Activated CD8-positive, alpha-beta memory T cell treated with anti-CD3 and anti-CD28 coated beads, Interleukin-2, amount 50 U/mL, for 48 hours (primary cell): ENCODE data around the gene DMRT3.

Source experiments
- DNase-seq: peaks from one replicate; pipeline ENCODE4 v3.0.0-alpha.2; 2020

Gene DMRT3

GRCh38 chr9:1005043-1005667 is 28.7 kb downstream of the DMRT3 start:
- no peak for DNase-seq

GRCh38 chr9:1007312-1007711 is 30.9 kb downstream of the DMRT3 start:
- DNase-seq: no peak

- no peak for DNase-seq
Observed at GRCh38 chr9:1008216-1008615, 31.8 kb downstream of the DMRT3 start.

- DNase-seq: peak; percentile 92
Observed at GRCh38 chr9:1009101-1009707, 32.7 kb downstream of the DMRT3 start.

GRCh38 chr9:1013021-1013420 is 36.6 kb downstream of the DMRT3 start:
- no peak for DNase-seq

- DNase-seq: no peak
Observed at GRCh38 chr9:1014225-1014624, 37.8 kb downstream of the DMRT3 start.

GRCh38 chr9:1014640-1015039 is 38.2 kb downstream of the DMRT3 start:
- no peak for DNase-seq

- no peak for DNase-seq
Observed at GRCh38 chr9:1018121-1018520, 41.7 kb downstream of the DMRT3 start.

- no peak for DNase-seq
Observed at GRCh38 chr9:1024112-1024511, 47.7 kb downstream of the DMRT3 start.

GRCh38 chr9:1025131-1025530 is 48.7 kb downstream of the DMRT3 start:
- DNase-seq: no peak

- no peak for DNase-seq
Observed at GRCh38 chr9:1026219-1026618, 49.8 kb downstream of the DMRT3 start.

GRCh38 chr9:1028501-1029190 is 52.2 kb downstream of the DMRT3 start:
- no peak for DNase-seq

- no peak for DNase-seq
Observed at GRCh38 chr9:1031951-1032601, 55.6 kb downstream of the DMRT3 start.

GRCh38 chr9:1034271-1034670 is 57.8 kb downstream of the DMRT3 start:
- DNase-seq: no peak

GRCh38 chr9:1039589-1039988 is 63.1 kb downstream of the DMRT3 start:
- DNase-seq: no peak
